ENCODE measurements around the gene CYBB.

The CYBB gene

GRCh38 chrX:37796805-37797204, 16.9 kb downstream of the CYBB start (continued):
- TF ChIP-seq TOX (CRISPR knock-in tag; IDR thresholded peaks at IDR 0.05; ENCODE audit: borderline replicate concordance) (no peak), OSR1 (CRISPR knock-in tag; IDR thresholded peaks at IDR 0.05) (no peak), ZFP30 (CRISPR knock-in tag; IDR thresholded peaks at IDR 0.05) (no peak), BACH2 (CRISPR knock-in tag; IDR thresholded peaks at IDR 0.05; ENCODE audit: borderline replicate concordance) (no peak), ZC3H10 (CRISPR knock-in tag; IDR thresholded peaks at IDR 0.05) (no peak), PATZ1 (CRISPR knock-in tag; IDR thresholded peaks at IDR 0.05; ENCODE audit: borderline replicate concordance) (no peak), CSRNP3 (CRISPR knock-in tag; IDR thresholded peaks at IDR 0.05) (no peak), ISL1 (CRISPR knock-in tag; IDR thresholded peaks at IDR 0.05) (no peak)

GRCh38 chrX:37799936-37800335, 20.1 kb downstream of the CYBB start:
- TF ChIP-seq ZFP30 (CRISPR knock-in tag; IDR thresholded peaks at IDR 0.05), result no peak
- no peak for TF ChIP-seq ZNF565 (CRISPR knock-in tag; conservative IDR thresholded peaks at IDR 0.05; ENCODE audit: low read depth)
- TF ChIP-seq TCF4 (CRISPR knock-in tag; IDR thresholded peaks at IDR 0.05; ENCODE audit: borderline replicate concordance), result no peak
- no peak for TF ChIP-seq ESRRG (CRISPR knock-in tag; IDR thresholded peaks at IDR 0.05)
- no peak for TF ChIP-seq ZC3H10 (CRISPR knock-in tag; IDR thresholded peaks at IDR 0.05)
- TF ChIP-seq ZNF8 (CRISPR knock-in tag; IDR thresholded peaks at IDR 0.05), result no peak
- no peak for ATAC-seq

GRCh38 chrX:37800717-37801116, 20.9 kb downstream of the CYBB start:
- no peak for ATAC-seq
- TF ChIP-seq RARB (CRISPR knock-in tag; IDR thresholded peaks at IDR 0.05) (no peak), ARNTL (CRISPR knock-in tag; IDR thresholded peaks at IDR 0.05; ENCODE audit: borderline replicate concordance, low read depth) (no peak), ISL1 (CRISPR knock-in tag; IDR thresholded peaks at IDR 0.05) (no peak), ZNF565 (CRISPR knock-in tag; conservative IDR thresholded peaks at IDR 0.05; ENCODE audit: low read depth) (no peak), GLIS3 (CRISPR knock-in tag; IDR thresholded peaks at IDR 0.05) (no peak), ZFP3 (CRISPR knock-in tag; IDR thresholded peaks at IDR 0.05) (no peak), CREB5 (CRISPR knock-in tag; IDR thresholded peaks at IDR 0.05; ENCODE audit: low read depth) (no peak), PPARA (CRISPR knock-in tag; IDR thresholded peaks at IDR 0.05; ENCODE audit: borderline replicate concordance) (no peak)

- ATAC-seq, result no peak
- TF ChIP-seq ISL1 (CRISPR knock-in tag; IDR thresholded peaks at IDR 0.05) (no peak), CSRNP3 (CRISPR knock-in tag; IDR thresholded peaks at IDR 0.05) (no peak), ZFP3 (CRISPR knock-in tag; IDR thresholded peaks at IDR 0.05) (no peak), PATZ1 (CRISPR knock-in tag; IDR thresholded peaks at IDR 0.05; ENCODE audit: borderline replicate concordance) (no peak), ESRRG (CRISPR knock-in tag; IDR thresholded peaks at IDR 0.05) (no peak), RARB (CRISPR knock-in tag; IDR thresholded peaks at IDR 0.05) (no peak), OSR1 (CRISPR knock-in tag; IDR thresholded peaks at IDR 0.05) (no peak), ARNTL (CRISPR knock-in tag; IDR thresholded peaks at IDR 0.05; ENCODE audit: borderline replicate concordance, low read depth) (no peak), ZFP30 (CRISPR knock-in tag; IDR thresholded peaks at IDR 0.05) (no peak), ZC3H10 (CRISPR knock-in tag; IDR thresholded peaks at IDR 0.05) (no peak), TOX (CRISPR knock-in tag; IDR thresholded peaks at IDR 0.05; ENCODE audit: borderline replicate concordance) (no peak), PPARA (CRISPR knock-in tag; IDR thresholded peaks at IDR 0.05; ENCODE audit: borderline replicate concordance) (no peak), POU6F1 (CRISPR knock-in tag; IDR thresholded peaks at IDR 0.05; ENCODE audit: borderline replicate concordance, low read depth) (no peak), GLIS3 (CRISPR knock-in tag; IDR thresholded peaks at IDR 0.05) (no peak), ZNF8 (CRISPR knock-in tag; IDR thresholded peaks at IDR 0.05) (no peak), CREB5 (CRISPR knock-in tag; IDR thresholded peaks at IDR 0.05; ENCODE audit: low read depth) (no peak), ZNF565 (CRISPR knock-in tag; conservative IDR thresholded peaks at IDR 0.05; ENCODE audit: low read depth) (no peak), ZNF70 (CRISPR knock-in tag; IDR thresholded peaks at IDR 0.05) (no peak), SNAI2 (CRISPR knock-in tag; IDR thresholded peaks at IDR 0.05) (no peak), CSDC2 (CRISPR knock-in tag; IDR thresholded peaks at IDR 0.05) (no peak)
These were observed 22.2 kb downstream of the CYBB start for GRCh38 chrX:37802028-37802427.
